HG02870 (cell line): ENCODE results near the gene RECK.

Source experiments
- ATAC-seq: cut with Tn5 transposase; IDR thresholded peaks from one replicate; pipeline ENCODE4 v1.9.1; 2021; ENCODE audit warnings: mild to moderate bottlenecking, moderate library complexity; ENCODE audit not compliant: unreplicated experiment

Gene RECK

GRCh38 chr9:36023260-36024048, 13.3 kb upstream of the RECK start:
- ATAC-seq = no peak

- no peak for ATAC-seq
These were observed 11.0 kb upstream of the RECK start for GRCh38 chr9:36025746-36026145.

GRCh38 chr9:36029202-36029601, 7.5 kb upstream of the RECK start:
- ATAC-seq = no peak

GRCh38 chr9:36029765-36030528, 6.8 kb upstream of the RECK start:
- ATAC-seq = no peak

GRCh38 chr9:36030871-36031270, 5.8 kb upstream of the RECK start:
- ATAC-seq = no peak

- ATAC-seq = no peak
These were observed 4.7 kb upstream of the RECK start for GRCh38 chr9:36031774-36032555.

- ATAC-seq = no peak
These were observed 2.9 kb upstream of the RECK start for GRCh38 chr9:36033788-36034187.

- no peak for ATAC-seq
These were observed 2.5 kb upstream of the RECK start for GRCh38 chr9:36034234-36034633.

GRCh38 chr9:36035006-36035405, 1.7 kb upstream of the RECK start:
- no peak for ATAC-seq

- ATAC-seq = no peak
These were observed 397 bp upstream of the RECK start for GRCh38 chr9:36036253-36036779.

- ATAC-seq = no peak
These were observed 923 bp downstream of the RECK start for GRCh38 chr9:36037549-36038122.

GRCh38 chr9:36039121-36039520, 2.4 kb downstream of the RECK start:
- ATAC-seq = no peak

- no peak for ATAC-seq
These were observed 3.0 kb downstream of the RECK start for GRCh38 chr9:36039696-36040095.

GRCh38 chr9:36040271-36040925, 3.7 kb downstream of the RECK start:
- ATAC-seq = no peak

- no peak for ATAC-seq
These were observed 4.8 kb downstream of the RECK start for GRCh38 chr9:36041506-36041905.

- ATAC-seq = no peak
These were observed 8.9 kb downstream of the RECK start for GRCh38 chr9:36045610-36046009.

- no peak for ATAC-seq
These were observed 10.2 kb downstream of the RECK start for GRCh38 chr9:36046923-36047322.

- ATAC-seq = no peak
These were observed 12.7 kb downstream of the RECK start for GRCh38 chr9:36049408-36049807.

GRCh38 chr9:36050476-36050875, 13.8 kb downstream of the RECK start:
- ATAC-seq = no peak

- no peak for ATAC-seq
These were observed 14.6 kb downstream of the RECK start for GRCh38 chr9:36051317-36051716.
